Left cardiac atrium (tissue), 4 donors: ENCODE measurements around the gene ZWINT. TPM values are rescaled to one million over a fixed set of nuclear protein-coding genes. Genes with fewer than 3 reads are reported as not detected.

Source experiments
- ATAC-seq, 2 donors: fragments of 200-7000 bp; cut with Tn5 transposase; one replicate each; pipeline ENCODE4 v1.9.1; 2020; ENCODE audit warnings: mild to moderate bottlenecking in 2 of 2, moderate library complexity in 2 of 2
- DNase-seq: peaks from one replicate; pipeline ENCODE4 v3.0.0-alpha.2; 2020
- intact Hi-C, 2 donors: fragments of 100-400 bp; cut with DNase I; formaldehyde crosslinking; loops; one replicate each; pipeline versions ENCODE4 v1.14.1 to v1.15.1; 2022 to 2023
- long read RNA-seq: library from polyadenylated mRNA; unstranded; transcript quantifications from one replicate; pipeline ENCODE4 v2.0.0, GENCODE V29; 2021
- total RNA-seq, 2 donors: library from RNA; stranded (reverse); fragmentation: NEBNext Ultra II Directional; extraction: Animal tissue kit (Norgen Biotek cat#: 25700); gene quantifications; one replicate each; pipeline ENCODE4 v1.2.1, GENCODE V29; 2021
- donor health status: DM: no; HTN: yes; CAD: no.
- donor health status: DM: no; HTN: yes; CAD: no; lungs with severe emphysema.
- donor health status: DM: yes; HTN: yes; CAD: no.
- donor health status: Dilated cardiomyopathy.

The ZWINT gene
- 1 to 10 TPM; 1.6 to 4.7 TPM for total RNA-seq
- long read RNA-seq, partial matches to known transcripts = 1 of 6 reads
- long read RNA-seq, other reads (novel, unspliced or antisense) = 0 of 6 reads

- DNase-seq (peak; percentile 96), ATAC-seq (peak; percentile 100)
- intact Hi-C loops = no loop called here
These were observed at the start of gene ZWINT for GRCh38 chr10:56360967-56361612. Gene ZWINT, minus strand, starts transcription at chr10:56361259. Its CDS starts 23 bp downstream, at chr10:56361236.

- intact Hi-C loops = no loop called here
- no peak for ATAC-seq
- no peak for DNase-seq
These were observed 22.7 kb upstream of the ZWINT start for GRCh38 chr10:56383806-56384205.

- ATAC-seq = no peak
- DNase-seq = no peak
These were observed 9.4 kb upstream of the ZWINT start for GRCh38 chr10:56370217-56371113.

GRCh38 chr10:56360583-56360966 is 484 bp downstream of the ZWINT start:
- DNase-seq (no peak), ATAC-seq (no peak)
- intact Hi-C loops = no loop called here

More at GRCh38 chr10:56370217-56371113, 9.4 kb upstream of the ZWINT start:
- intact Hi-C loops = no loop called here

- intact Hi-C loops = no loop called here
- ATAC-seq = no peak
- no peak for DNase-seq
These were observed 1.2 kb downstream of the ZWINT start for GRCh38 chr10:56359837-56360236.

GRCh38 chr10:56357018-56357417 is 4.0 kb downstream of the ZWINT start:
- DNase-seq (no peak), ATAC-seq (no peak)
- intact Hi-C loops = no loop called here

GRCh38 chr10:56351909-56352630 is 9.0 kb downstream of the ZWINT start:
- ATAC-seq = no peak
- intact Hi-C loops = no loop called here
- DNase-seq = no peak

GRCh38 chr10:56349611-56350010 is 11.4 kb downstream of the ZWINT start:
- ATAC-seq = no peak
- intact Hi-C loops = no loop called here
- DNase-seq = no peak

GRCh38 chr10:56348101-56348500 is 13.0 kb downstream of the ZWINT start:
- ATAC-seq (no peak), DNase-seq (no peak)
- intact Hi-C loops = no loop called here

- DNase-seq (no peak), ATAC-seq (no peak)
- intact Hi-C loops = no loop called here
These were observed 14.1 kb downstream of the ZWINT start for GRCh38 chr10:56346845-56347415.

- no peak for ATAC-seq
- intact Hi-C loops = no loop called here
- no peak for DNase-seq
These were observed 19.4 kb downstream of the ZWINT start for GRCh38 chr10:56341612-56342011.

- intact Hi-C loops = no loop called here
- ATAC-seq (no peak), DNase-seq (no peak)
These were observed 31.1 kb downstream of the ZWINT start for GRCh38 chr10:56329961-56330360.

- intact Hi-C loops = no loop called here
- ATAC-seq = no peak
- no peak for DNase-seq
These were observed 33.9 kb downstream of the ZWINT start for GRCh38 chr10:56327118-56327517.

GRCh38 chr10:56319386-56319785 is 41.7 kb downstream of the ZWINT start:
- ATAC-seq (no peak), DNase-seq (no peak)
- intact Hi-C loops = no loop called here

- no peak for DNase-seq
- intact Hi-C loops = no loop called here
- no peak for ATAC-seq
These were observed 42.2 kb downstream of the ZWINT start for GRCh38 chr10:56318816-56319215.

GRCh38 chr10:56317603-56318002 is 43.5 kb downstream of the ZWINT start:
- no peak for DNase-seq
- ATAC-seq = no peak
- intact Hi-C loops = no loop called here

- DNase-seq = no peak
- ATAC-seq = no peak
- intact Hi-C loops = no loop called here
These were observed 44.5 kb downstream of the ZWINT start for GRCh38 chr10:56316603-56317002.
